Hepatocyte (in vitro differentiated cells): ENCODE measurements around the gene PEX11A. TPM values are rescaled to one million over a fixed set of nuclear protein-coding genes. Genes with fewer than 3 reads are reported as not detected.

ENCODE experiments used
- DNase-seq: peaks from one replicate; pipeline ENCODE4 v3.0.0-alpha.2; 2016; ENCODE audit warnings: low spot score
- H2AFZ ChIP-seq: fragments of 200-600 bp; sonication (generic); 2 replicates; pipeline ENCODE4 v1.6.0; 2016; ENCODE audit warnings: antibody characterized with exemption, mild to moderate bottlenecking
- H3K27ac ChIP-seq: fragments of 200-600 bp; sonication (generic); 2 replicates; pipeline ENCODE4 v1.5.1; 2016; ENCODE audit warnings: mild to moderate bottlenecking
- H3K27me3 ChIP-seq: fragments of 200-600 bp; sonication (generic); 2 replicates; pipeline ENCODE4 v1.6.1; 2016
- H3K36me3 ChIP-seq: fragments of 200-600 bp; sonication (generic); replicated peaks from 2 replicates; pipeline ENCODE4 v1.5.1; 2016; ENCODE audit warnings: low read depth; ENCODE audit not compliant: insufficient read depth
- H3K4me1 ChIP-seq: fragments of 200-600 bp; sonication (generic); 2 replicates; pipeline ENCODE4 v1.5.1; 2016; ENCODE audit warnings: mild to moderate bottlenecking, moderate library complexity; ENCODE audit not compliant: insufficient read depth
- H3K4me2 ChIP-seq: fragments of 200-600 bp; sonication (generic); 2 replicates; pipeline ENCODE4 v1.6.0; 2016
- H3K4me3 ChIP-seq: fragments of 200-600 bp; sonication (generic); 2 replicates; pipeline ENCODE4 v1.5.1; 2016; ENCODE audit warnings: mild to moderate bottlenecking
- H3K79me2 ChIP-seq: fragments of 200-600 bp; sonication (generic); 2 replicates; pipeline ENCODE4 v1.6.0; 2017; ENCODE audit warnings: mild to moderate bottlenecking
- H3K9me2 ChIP-seq: fragments of 200-600 bp; sonication (generic); replicated peaks from 2 replicates; pipeline ENCODE4 v1.6.0; 2017; ENCODE audit warnings: mild to moderate bottlenecking; ENCODE audit not compliant: insufficient read depth
- H3K9me3 ChIP-seq: fragments of 200-600 bp; sonication (generic); 2 replicates; pipeline ENCODE4 v1.5.1; 2016; ENCODE audit warnings: low read depth, mild to moderate bottlenecking
- H4K20me1 ChIP-seq: fragments of 200-600 bp; sonication (generic); 2 replicates; pipeline ENCODE4 v1.6.0; 2016; ENCODE audit warnings: mild to moderate bottlenecking; ENCODE audit not compliant: insufficient read depth, poor library complexity, severe bottlenecking
- EZH2 ChIP-seq: fragments of 200-600 bp; sonication (generic); IDR thresholded peaks from 2 replicates; pipeline ENCODE4 v1.6.1; 2016; ENCODE audit warnings: antibody characterized with exemption, mild to moderate bottlenecking, borderline replicate concordance
- EZH2phosphoT487 ChIP-seq: fragments of 200-600 bp; sonication (generic); IDR thresholded peaks from one replicate; pipeline ENCODE4 v1.6.1; 2018; ENCODE audit warnings: antibody characterized with exemption, mild to moderate bottlenecking, low read depth, moderate library complexity; ENCODE audit not compliant: unreplicated experiment, severe bottlenecking
- whole genome bisulfite sequencing: methylation state at CpG from one replicate; pipeline ENCODE4 v1.1.6; 2016; ENCODE audit warnings: low lambda C conversion rate; ENCODE audit errors: missing lambda C conversion rate; 5-methylcytosine and 5-hydroxymethylcytosine counted together
- polyA plus RNA-seq: library from polyadenylated mRNA; unstranded; fragments of >200 nt; fragmentation: Nextera tagmentation; extraction: Ambion mirVana; gene quantifications from 2 replicates; pipeline ENCODE4 v1.2.1, GENCODE V29; 2016
- total RNA-seq: library from RNA; depleted of rRNA; stranded (reverse); fragments of >200 nt; gene quantifications from 2 replicates; pipeline ENCODE4 v1.2.3, GENCODE V29; 2014
- TF ChIP-seq, protein P1 (sequence below): fragments of 200-600 bp; sonication (generic); IDR thresholded peaks from 2 replicates; pipeline ENCODE4 v1.5.1; 2016; ENCODE audit warnings: antibody characterized with exemption, mild to moderate bottlenecking; ENCODE audit not compliant: poor library complexity

Gene PEX11A
- total and polyA plus RNA-seq, 2 experiments from 2014 or later: 10.0 to 10.7 TPM

GRCh38 chr15:89704411-89704810 lies 13.9 kb upstream of the PEX11A start:
- Histone ChIP-seq H3K4me2 (no peak overlapping the region), H3K4me3 (no peak overlapping the region), H3K4me1 (no peaks in the 10 kb centered on the region), H2AFZ (no peak overlapping the region), H4K20me1 (no peaks in the 10 kb centered on the region), H3K27me3 (no peaks in the 10 kb centered on the region), H3K79me2 (no peaks in the 10 kb centered on the region), H3K9me2 (no peaks in the 10 kb centered on the region), H3K27ac (no peak overlapping the region), H3K9me3 (no peaks in the 10 kb centered on the region), H3K36me3 (no peaks in the 10 kb centered on the region)
- TF ChIP-seq, protein P1, sequence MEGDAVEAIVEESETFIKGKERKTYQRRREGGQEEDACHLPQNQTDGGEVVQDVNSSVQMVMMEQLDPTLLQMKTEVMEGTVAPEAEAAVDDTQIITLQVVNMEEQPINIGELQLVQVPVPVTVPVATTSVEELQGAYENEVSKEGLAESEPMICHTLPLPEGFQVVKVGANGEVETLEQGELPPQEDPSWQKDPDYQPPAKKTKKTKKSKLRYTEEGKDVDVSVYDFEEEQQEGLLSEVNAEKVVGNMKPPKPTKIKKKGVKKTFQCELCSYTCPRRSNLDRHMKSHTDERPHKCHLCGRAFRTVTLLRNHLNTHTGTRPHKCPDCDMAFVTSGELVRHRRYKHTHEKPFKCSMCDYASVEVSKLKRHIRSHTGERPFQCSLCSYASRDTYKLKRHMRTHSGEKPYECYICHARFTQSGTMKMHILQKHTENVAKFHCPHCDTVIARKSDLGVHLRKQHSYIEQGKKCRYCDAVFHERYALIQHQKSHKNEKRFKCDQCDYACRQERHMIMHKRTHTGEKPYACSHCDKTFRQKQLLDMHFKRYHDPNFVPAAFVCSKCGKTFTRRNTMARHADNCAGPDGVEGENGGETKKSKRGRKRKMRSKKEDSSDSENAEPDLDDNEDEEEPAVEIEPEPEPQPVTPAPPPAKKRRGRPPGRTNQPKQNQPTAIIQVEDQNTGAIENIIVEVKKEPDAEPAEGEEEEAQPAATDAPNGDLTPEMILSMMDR: no peak
- TF ChIP-seq EZH2 (no peak), EZH2phosphoT487 (no peak)
- DNase-seq: no peak

- TF ChIP-seq EZH2 (no peak), EZH2phosphoT487 (no peak)
- TF ChIP-seq, protein P1: no peak
- no peak for DNase-seq
- Histone ChIP-seq H3K9me3 (no peaks in the 10 kb centered on the region), H4K20me1 (no peaks in the 10 kb centered on the region), H3K9me2 (no peaks in the 10 kb centered on the region), H3K4me2 (no peak overlapping the region), H2AFZ (no peak overlapping the region), H3K4me3 (no peak overlapping the region), H3K27me3 (no peaks in the 10 kb centered on the region), H3K79me2 (peaks cover under 1% of the 10 kb centered on the region), H3K27ac (no peak overlapping the region), H3K36me3 (no peaks in the 10 kb centered on the region), H3K4me1 (no peaks in the 10 kb centered on the region)
- WGBS: 74% methylated on average over 1 of the region's 1 CpG
Observed at GRCh38 chr15:89695198-89695597, 4.6 kb upstream of the PEX11A start.

DNA sequence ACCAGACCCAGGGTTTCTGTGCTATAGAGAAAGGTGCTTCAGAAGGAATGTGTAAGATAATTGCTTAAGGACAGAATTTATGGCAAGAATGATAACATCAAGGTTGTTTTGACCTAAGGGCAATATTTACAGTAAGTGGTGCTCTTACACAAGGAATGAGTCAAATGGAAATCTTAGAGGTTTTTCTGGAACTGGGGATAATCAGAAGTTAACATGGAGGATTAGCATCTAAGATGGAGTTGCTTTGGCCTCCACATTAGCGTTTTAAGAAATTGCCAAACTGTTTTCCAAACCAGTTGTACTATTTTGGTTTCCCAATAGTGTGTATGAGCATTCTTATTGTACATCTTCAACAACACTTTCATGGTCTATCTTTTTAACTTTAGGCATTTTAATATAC lies 3.1 kb upstream of the PEX11A start:
- H3K27ac ChIP-seq: no peak overlapping the region
- WGBS: 78% methylated on average over 1 of the region's 1 CpG

More for the DNA sequence above, 3.1 kb upstream of the PEX11A start:
- no peak overlapping the region for H2AFZ ChIP-seq
- H3K4me3 ChIP-seq: no peak overlapping the region
- H3K4me1 ChIP-seq: peaks cover 7% of the 10 kb centered on the region
- H3K79me2 ChIP-seq: peaks cover 10% of the 10 kb centered on the region
- H3K9me2 ChIP-seq: no peaks in the 10 kb centered on the region
- H3K4me2 ChIP-seq: no peak overlapping the region
- H4K20me1 ChIP-seq: no peaks in the 10 kb centered on the region
- TF ChIP-seq EZH2 (no peak), EZH2phosphoT487 (no peak)
- TF ChIP-seq, protein P1: no peak
- H3K27me3 ChIP-seq: no peaks in the 10 kb centered on the region
- no peak for DNase-seq
- no peaks in the 10 kb centered on the region for H3K9me3 ChIP-seq
- H3K36me3 ChIP-seq: no peaks in the 10 kb centered on the region
